WTC11 (cell line): Measurements from ENCODE around the gene TAS2R41. TPM values are rescaled to one million over a fixed set of nuclear protein-coding genes. Genes with fewer than 3 reads are reported as not detected.

Experiments used
- ATAC-seq: fragments of 200-7000 bp; cut with Tn5 transposase; 2 replicates; pipeline ENCODE4 v1.10.0; 2021; ENCODE audit warnings: mild to moderate bottlenecking, moderate library complexity
- CTCF ChIA-PET: fragments of 300-600 bp; sonication (Branson Sonifier 250); formaldehyde crosslinking; loops from one replicate; lab custom pipeline; 2021; ENCODE audit warnings: antibody characterized with exemption; lab: Charles Lee
- POLR2A ChIA-PET: fragments of 350-600 bp; sonication (Branson Sonifier 250); formaldehyde crosslinking; loops from one replicate; lab custom pipeline; 2021; ENCODE audit warnings: antibody characterized with exemption; lab: Charles Lee
- DNase-seq: peaks from one replicate; pipeline ENCODE4 v3.0.0; 2021; ENCODE audit warnings: low spot score
- H3K27ac Mint-ChIP-seq: 2 replicates; pipeline ENCODE4 v1.8.0; 2021; ENCODE audit warnings: mixed read lengths
- H3K27me3 Mint-ChIP-seq: 2 replicates; pipeline ENCODE4 v1.8.0; 2021; ENCODE audit warnings: low read depth, mild to moderate bottlenecking, moderate library complexity, mixed read lengths
- H3K36me3 Mint-ChIP-seq: 2 replicates; pipeline ENCODE4 v1.8.0; 2021; ENCODE audit warnings: mixed read lengths
- H3K4me1 Mint-ChIP-seq: 2 replicates; pipeline ENCODE4 v1.8.0; 2022; ENCODE audit warnings: mixed read lengths
- H3K4me3 Mint-ChIP-seq: 2 replicates; pipeline ENCODE4 v1.8.0; 2021; ENCODE audit warnings: mild to moderate bottlenecking, moderate library complexity, mixed read lengths
- H3K9me3 Mint-ChIP-seq: 2 replicates; pipeline ENCODE4 v1.8.0; 2021; ENCODE audit warnings: mixed read lengths
- ELF4 ChIP-seq: sonication (generic); formaldehyde crosslinking; IDR thresholded peaks from 2 replicates; pipeline ENCODE4 v1.8.1; 2022; ENCODE audit warnings: low read depth, mild to moderate bottlenecking, moderate library complexity, missing genetic modification reagents
- FOXP1 ChIP-seq: sonication (generic); formaldehyde crosslinking; IDR thresholded peaks from 2 replicates; pipeline ENCODE4 v1.8.0; 2022; ENCODE audit warnings: missing genetic modification reagents, mild to moderate bottlenecking, moderate library complexity, borderline replicate concordance
- GABPB1 ChIP-seq: sonication (generic); formaldehyde crosslinking; IDR thresholded peaks from 2 replicates; pipeline ENCODE4 v1.8.1; 2023; ENCODE audit warnings: mild to moderate bottlenecking, missing genetic modification reagents
- GTF2I ChIP-seq: fragments of 250-450 bp; sonication (Bioruptor Pico); conservative IDR thresholded peaks from 2 replicates; pipeline ENCODE4 v1.4.0; 2021; ENCODE audit warnings: mild to moderate bottlenecking
- NR1H2 ChIP-seq: sonication (generic); formaldehyde crosslinking; IDR thresholded peaks from 2 replicates; pipeline ENCODE4 v1.9.0; 2021; ENCODE audit warnings: mild to moderate bottlenecking, moderate library complexity, missing genetic modification reagents
- PRRX2 ChIP-seq: fragments of 250-450 bp; sonication (Bioruptor Pico); IDR thresholded peaks from 2 replicates; pipeline ENCODE4 v1.8.0; 2021; ENCODE audit warnings: mild to moderate bottlenecking
- TCF7 ChIP-seq: sonication (generic); formaldehyde crosslinking; IDR thresholded peaks from 2 replicates; pipeline ENCODE4 v1.8.0; 2022; ENCODE audit warnings: mild to moderate bottlenecking, low read depth, missing genetic modification reagents, moderate library complexity
- ZNF671 ChIP-seq: fragments of 250-450 bp; sonication (Bioruptor Pico); IDR thresholded peaks from 2 replicates; pipeline ENCODE4 v1.8.0; 2021; ENCODE audit warnings: mild to moderate bottlenecking
- ZSCAN18 ChIP-seq: fragments of 250-450 bp; sonication (Bioruptor Pico); IDR thresholded peaks from 2 replicates; pipeline ENCODE4 v2.1.2; 2022; ENCODE audit warnings: mild to moderate bottlenecking, moderate library complexity
- total RNA-seq: library from RNA; stranded (reverse); gene quantifications from 3 replicates; pipeline ENCODE4 v1.2.3, GENCODE V29; 2021
- TF ChIP-seq, protein P1 (sequence below): sonication (generic); formaldehyde crosslinking; IDR thresholded peaks from 2 replicates; pipeline ENCODE4 v1.8.0; 2022; ENCODE audit warnings: mild to moderate bottlenecking, missing genetic modification reagents
- TF ChIP-seq, protein P2 (sequence below): fragments of 250-450 bp; sonication (Bioruptor Pico); IDR thresholded peaks from 2 replicates; pipeline ENCODE4 v1.8.0; 2021; ENCODE audit warnings: mild to moderate bottlenecking
- TF ChIP-seq, protein P3 (sequence below): sonication (generic); formaldehyde crosslinking; IDR thresholded peaks from 2 replicates; pipeline ENCODE4 v1.8.0; 2022; ENCODE audit warnings: mild to moderate bottlenecking, missing genetic modification reagents

The TAS2R41 gene
- total RNA-seq, 1 experiment from 2014 or later: 0.31 TPM

DNA sequence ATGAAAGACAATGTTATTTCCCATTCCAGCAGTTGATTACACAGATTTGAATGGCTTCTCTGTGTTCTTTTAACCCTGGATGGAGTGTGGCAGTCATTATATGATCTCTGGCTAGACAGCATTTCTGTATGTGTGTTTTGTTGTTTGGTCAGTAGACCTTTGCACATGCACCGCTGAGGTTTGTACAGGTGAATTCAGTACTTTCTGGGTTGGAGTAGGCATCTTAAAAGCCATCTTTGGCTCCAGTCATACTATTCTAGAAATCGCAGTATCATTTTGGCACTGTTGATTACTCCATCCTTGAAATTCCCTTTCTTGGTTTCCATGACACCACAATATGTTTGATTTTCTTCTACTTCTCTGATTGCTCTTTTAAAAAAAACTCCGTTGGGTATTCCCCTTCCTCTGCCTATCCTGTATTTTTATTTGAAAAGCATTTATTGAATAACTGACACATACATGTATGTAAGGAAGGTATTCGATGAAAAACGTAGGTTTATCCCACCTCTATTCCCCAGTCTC is 29.9 kb downstream of the TAS2R41 start (continued):
- TF ChIP-seq TCF7 (CRISPR knock-in tag) (no peak), ZSCAN18 (no peak), GTF2I (CRISPR knock-in tag) (no peak), ZNF671 (no peak)
- TF ChIP-seq, protein P1, sequence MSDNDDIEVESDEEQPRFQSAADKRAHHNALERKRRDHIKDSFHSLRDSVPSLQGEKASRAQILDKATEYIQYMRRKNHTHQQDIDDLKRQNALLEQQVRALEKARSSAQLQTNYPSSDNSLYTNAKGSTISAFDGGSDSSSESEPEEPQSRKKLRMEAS: no peak
- TF ChIP-seq, protein P2, sequence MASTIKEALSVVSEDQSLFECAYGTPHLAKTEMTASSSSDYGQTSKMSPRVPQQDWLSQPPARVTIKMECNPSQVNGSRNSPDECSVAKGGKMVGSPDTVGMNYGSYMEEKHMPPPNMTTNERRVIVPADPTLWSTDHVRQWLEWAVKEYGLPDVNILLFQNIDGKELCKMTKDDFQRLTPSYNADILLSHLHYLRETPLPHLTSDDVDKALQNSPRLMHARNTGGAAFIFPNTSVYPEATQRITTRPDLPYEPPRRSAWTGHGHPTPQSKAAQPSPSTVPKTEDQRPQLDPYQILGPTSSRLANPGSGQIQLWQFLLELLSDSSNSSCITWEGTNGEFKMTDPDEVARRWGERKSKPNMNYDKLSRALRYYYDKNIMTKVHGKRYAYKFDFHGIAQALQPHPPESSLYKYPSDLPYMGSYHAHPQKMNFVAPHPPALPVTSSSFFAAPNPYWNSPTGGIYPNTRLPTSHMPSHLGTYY (CRISPR knock-in tag): no peak

DNA sequence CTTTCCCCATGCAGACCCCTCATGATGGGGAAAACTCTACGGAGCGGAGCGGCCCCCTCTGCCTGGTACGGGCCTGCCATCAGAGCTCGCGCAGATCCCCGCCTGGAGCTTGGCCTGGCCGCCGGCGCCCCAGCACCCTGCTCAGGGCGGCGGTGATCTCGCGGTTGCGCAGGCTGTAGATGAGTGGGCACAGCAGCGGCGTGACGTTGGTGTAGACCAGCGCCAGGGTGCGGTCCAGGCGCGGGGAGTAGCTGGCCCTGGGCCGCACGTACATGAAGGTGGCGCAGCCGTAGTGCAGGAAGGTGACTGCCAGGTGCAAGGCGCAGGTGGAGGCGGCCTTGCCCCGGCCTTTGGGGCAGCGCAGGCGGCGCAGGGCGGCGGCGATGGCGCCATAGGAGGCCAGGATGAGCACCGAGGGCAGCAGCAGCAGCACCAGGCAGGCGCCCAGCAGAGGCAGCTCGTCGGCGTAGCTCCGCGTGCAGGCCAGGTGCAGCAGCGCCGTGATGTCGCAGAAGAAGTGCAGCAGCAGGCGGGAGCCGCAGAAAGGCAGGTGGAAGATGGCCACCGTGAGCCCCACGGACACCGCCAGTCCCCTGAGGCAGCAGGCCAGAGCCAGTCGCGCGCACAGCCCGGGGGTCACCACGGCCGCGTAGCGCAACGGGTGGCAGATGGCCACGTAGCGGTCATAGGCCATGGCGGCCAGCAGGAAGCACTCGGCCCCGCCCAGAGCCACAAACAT is 33.4 kb downstream of the TAS2R41 start:
- Mint-ChIP-seq H3K9me3 (no peaks in the 10 kb centered on the region), H3K4me3 (no peak overlapping the region), H3K4me1 (peaks cover 9% of the 10 kb centered on the region), H3K36me3 (no peaks in the 10 kb centered on the region), H3K27me3 (no peaks in the 10 kb centered on the region), H3K27ac (no peak overlapping the region)
- ChIA-PET CTCF (interaction anchor here (1.0 kb wide), 1 partner anchor 165 kb away, joined by 3 read pairs; no protein-coding TSS in a partner anchor), POLR2A (no interaction called here)
- DNase-seq: no peak
- ATAC-seq: peak; percentile 17
- TF ChIP-seq ELF4 (CRISPR knock-in tag) (no peak), PRRX2 (no peak), GABPB1 (CRISPR knock-in tag) (no peak), FOXP1 (CRISPR knock-in tag) (peak; percentile 43; the same call in 1 of the 2 replicates)
- TF ChIP-seq, protein P3, sequence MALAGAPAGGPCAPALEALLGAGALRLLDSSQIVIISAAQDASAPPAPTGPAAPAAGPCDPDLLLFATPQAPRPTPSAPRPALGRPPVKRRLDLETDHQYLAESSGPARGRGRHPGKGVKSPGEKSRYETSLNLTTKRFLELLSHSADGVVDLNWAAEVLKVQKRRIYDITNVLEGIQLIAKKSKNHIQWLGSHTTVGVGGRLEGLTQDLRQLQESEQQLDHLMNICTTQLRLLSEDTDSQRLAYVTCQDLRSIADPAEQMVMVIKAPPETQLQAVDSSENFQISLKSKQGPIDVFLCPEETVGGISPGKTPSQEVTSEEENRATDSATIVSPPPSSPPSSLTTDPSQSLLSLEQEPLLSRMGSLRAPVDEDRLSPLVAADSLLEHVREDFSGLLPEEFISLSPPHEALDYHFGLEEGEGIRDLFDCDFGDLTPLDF (CRISPR knock-in tag): no peak
- TF ChIP-seq, protein P1: peak; percentile 45; the same call in 1 of the 2 replicates
- TF ChIP-seq, all 79 proteins: peak for 2

DNA sequence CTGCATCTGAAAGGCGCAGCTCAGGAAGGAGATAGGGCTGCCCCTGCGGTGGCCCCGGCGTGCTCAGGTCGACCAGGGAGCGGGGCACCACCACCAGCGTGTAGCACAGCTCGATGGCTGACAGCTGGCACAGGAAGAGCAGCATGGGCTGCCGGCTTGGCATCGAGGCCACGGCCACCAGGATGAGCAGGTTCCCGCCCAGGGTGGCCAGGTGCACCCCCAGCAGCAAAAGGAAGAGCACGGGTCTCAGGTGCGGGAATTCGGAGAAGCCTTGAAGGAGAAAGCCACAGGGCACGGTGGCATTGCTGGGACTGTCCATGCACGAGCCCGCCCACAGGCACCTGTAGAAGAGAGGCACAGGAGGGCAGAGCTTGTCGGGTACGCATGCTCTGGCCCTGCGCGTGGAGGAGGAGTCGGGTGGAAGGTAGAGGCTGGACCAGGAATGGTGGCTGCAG is 33.9 kb downstream of the TAS2R41 start:
- Mint-ChIP-seq H3K9me3 (no peaks in the 10 kb centered on the region), H3K4me3 (no peak overlapping the region), H3K27me3 (no peaks in the 10 kb centered on the region), H3K4me1 (peaks cover 9% of the 10 kb centered on the region), H3K27ac (no peak overlapping the region), H3K36me3 (no peaks in the 10 kb centered on the region)
- ATAC-seq (peak; percentile 75), DNase-seq (no peak)
- CTCF ChIA-PET: interaction anchor here (1.0 kb wide), 1 partner anchor 166 kb away, joined by 3 read pairs; no protein-coding TSS in a partner anchor
- TF ChIP-seq, protein P1: 0 out of 2 replicates have a peak, but pooled peaks have one; percentile 20
- TF ChIP-seq FOXP1 (CRISPR knock-in tag) (0 out of 2 replicates have a peak, but pooled peaks have one; percentile 4), NR1H2 (CRISPR knock-in tag) (no peak)
- POLR2A ChIA-PET: no interaction called here
